GM21576 (cell line): ENCODE measurements around the gene SNAI1.
"Not testable (repeated sequence)": the region's sequence is repeated elsewhere in the genome, so short reads cannot be mapped to it uniquely, and the experiment has no call there.

Experiments used
- ATAC-seq: cut with Tn5 transposase; IDR thresholded peaks from one replicate; pipeline ENCODE4 v1.9.1; 2021; ENCODE audit warnings: mild to moderate bottlenecking, moderate library complexity; ENCODE audit not compliant: unreplicated experiment

The SNAI1 gene

GRCh38 chr20:50011597-50011996, 28.8 kb downstream of the SNAI1 start:
- ATAC-seq, result not testable (repeated sequence)

GRCh38 chr20:50012282-50013263, 29.8 kb downstream of the SNAI1 start:
- ATAC-seq, result peak; percentile 56

- ATAC-seq, result no peak
Measured at GRCh38 chr20:50013976-50014375, 31.2 kb downstream of the SNAI1 start.

- ATAC-seq, result no peak
Measured at GRCh38 chr20:50014570-50015562, 32.1 kb downstream of the SNAI1 start.

GRCh38 chr20:50015636-50015992, 32.8 kb downstream of the SNAI1 start:
- ATAC-seq, result no peak

- no peak for ATAC-seq
Measured at GRCh38 chr20:50015993-50016770, 33.4 kb downstream of the SNAI1 start.

- ATAC-seq, result no peak
Measured at GRCh38 chr20:50017160-50017559, 34.4 kb downstream of the SNAI1 start.

GRCh38 chr20:50017576-50018248, 34.9 kb downstream of the SNAI1 start:
- no peak for ATAC-seq

- no peak for ATAC-seq
Measured at GRCh38 chr20:50019466-50020256, 36.9 kb downstream of the SNAI1 start.

- ATAC-seq, result no peak
Measured at GRCh38 chr20:50020288-50020687, 37.5 kb downstream of the SNAI1 start.

- ATAC-seq, result no peak
Measured at GRCh38 chr20:50022676-50023075, 39.9 kb downstream of the SNAI1 start.

GRCh38 chr20:50023116-50023805, 40.5 kb downstream of the SNAI1 start:
- no peak for ATAC-seq

- ATAC-seq, result no peak
Measured at GRCh38 chr20:50026746-50027575, 44.2 kb downstream of the SNAI1 start.

GRCh38 chr20:50027611-50028105, 44.9 kb downstream of the SNAI1 start:
- no peak for ATAC-seq

- no peak for ATAC-seq
Measured at GRCh38 chr20:50029083-50029696, 46.4 kb downstream of the SNAI1 start.

GRCh38 chr20:50029697-50030461, 47.1 kb downstream of the SNAI1 start:
- ATAC-seq, result no peak
